H9 (cell line): ENCODE results near the gene SHMT2. TPM values are rescaled to one million over a fixed set of nuclear protein-coding genes. Genes with fewer than 3 reads are reported as not detected.
A peak's percentile ranks its signal among the peaks of the same experiment; 100 is the strongest.

Source experiments
- DNase-seq: peaks from one replicate; pipeline ENCODE4 v3.0.0-alpha.2; 2017
- H2AFZ ChIP-seq: one replicate; pipeline ENCODE4 v1.6.1; 2013; ENCODE audit warnings: mild to moderate bottlenecking, low read length, control low read depth, moderate library complexity
- H2AK5ac ChIP-seq: 2 replicates; pipeline ENCODE4 v1.6.1; 2013; ENCODE audit warnings: low read length, control low read depth, mixed read lengths; ENCODE audit not compliant: insufficient read length
- H2BK120ac ChIP-seq: one replicate; pipeline ENCODE4 v1.6.1; 2013; ENCODE audit warnings: low read depth, mild to moderate bottlenecking, low read length, control low read depth, inconsistent platforms; ENCODE audit not compliant: poor library complexity, severe bottlenecking
- H2BK12ac ChIP-seq: 2 replicates; pipeline ENCODE4 v1.6.1; 2013; ENCODE audit warnings: low read length, control low read depth, mixed read lengths, low read depth; ENCODE audit not compliant: insufficient read length
- H2BK15ac ChIP-seq: 2 replicates; pipeline ENCODE4 v1.6.1; 2013; ENCODE audit warnings: low read depth, low read length, control low read depth
- H2BK20ac ChIP-seq: one replicate; pipeline ENCODE4 v1.6.1; 2013; ENCODE audit warnings: low read depth, mild to moderate bottlenecking, low read length, control low read depth, inconsistent platforms; ENCODE audit not compliant: poor library complexity, severe bottlenecking
- H2BK5ac ChIP-seq: 2 replicates; pipeline ENCODE4 v1.6.1; 2013; ENCODE audit warnings: low read length, control low read depth, mixed read lengths; ENCODE audit not compliant: insufficient read length
- H3K14ac ChIP-seq: 2 replicates; pipeline ENCODE4 v1.6.1; 2013; ENCODE audit warnings: low read length, control low read depth; ENCODE audit not compliant: insufficient read depth
- H3K18ac ChIP-seq: 2 replicates; pipeline ENCODE4 v1.6.1; 2013; ENCODE audit warnings: low read depth, mild to moderate bottlenecking, mixed read lengths, low read length, control low read depth; ENCODE audit not compliant: insufficient read length
- H3K23ac ChIP-seq: 2 replicates; pipeline ENCODE4 v1.6.1; 2013; ENCODE audit warnings: low read length, control low read depth, mixed read lengths, low read depth; ENCODE audit not compliant: insufficient read length
- H3K23me2 ChIP-seq: 2 replicates; pipeline ENCODE4 v1.6.1; 2013; ENCODE audit warnings: low read depth, mild to moderate bottlenecking, mixed read lengths, low read length, control low read depth; ENCODE audit not compliant: insufficient read length, poor library complexity, severe bottlenecking
- H3K27ac ChIP-seq: 2 replicates; pipeline ENCODE4 v1.5.1; 2013; ENCODE audit warnings: low read length, control low read depth, mixed read lengths, low read depth; ENCODE audit not compliant: insufficient read length
- H3K27me3 ChIP-seq: 2 replicates; pipeline ENCODE4 v1.6.1; 2013; ENCODE audit warnings: low read length, control low read depth, inconsistent platforms; ENCODE audit not compliant: insufficient read depth
- H3K4ac ChIP-seq: 2 replicates; pipeline ENCODE4 v1.6.1; 2013; ENCODE audit warnings: low read depth, mild to moderate bottlenecking, control low read depth, inconsistent platforms, low read length, moderate library complexity
- H3K4me1 ChIP-seq: 2 replicates; pipeline ENCODE4 v1.6.1; 2013; ENCODE audit warnings: low read length, control low read depth, inconsistent platforms; ENCODE audit not compliant: insufficient read depth
- H3K4me2 ChIP-seq: 2 replicates; pipeline ENCODE4 v1.6.1; 2013; ENCODE audit warnings: low read length, control low read depth, mixed read lengths; ENCODE audit not compliant: insufficient read length, insufficient read depth
- H3K56ac ChIP-seq: 2 replicates; pipeline ENCODE4 v1.6.1; 2013; ENCODE audit warnings: low read depth, mild to moderate bottlenecking, mixed read lengths, low read length, control low read depth; ENCODE audit not compliant: insufficient read length
- H3K79me1 ChIP-seq: 2 replicates; pipeline ENCODE4 v1.6.1; 2013; ENCODE audit warnings: low read depth, mild to moderate bottlenecking, moderate library complexity, low read length, control low read depth, inconsistent platforms; ENCODE audit not compliant: insufficient read depth, poor library complexity, severe bottlenecking
- H3K79me2 ChIP-seq: 2 replicates; pipeline ENCODE4 v1.6.1; 2013; ENCODE audit warnings: low read length, control low read depth, inconsistent platforms; ENCODE audit not compliant: insufficient read depth
- H3K9ac ChIP-seq: 2 replicates; pipeline ENCODE4 v1.6.1; 2013; ENCODE audit warnings: low read length, control low read depth, mixed read lengths; ENCODE audit not compliant: insufficient read length; ENCODE audit errors: extremely low read depth
- H3K9me3 ChIP-seq: one replicate; pipeline ENCODE4 v1.6.1; 2013; ENCODE audit warnings: low read depth, low read length, inconsistent platforms; ENCODE audit not compliant: control insufficient read depth
- H3T11ph ChIP-seq: one replicate; pipeline ENCODE4 v1.6.1; 2013; ENCODE audit warnings: mild to moderate bottlenecking, low read length, control low read depth, inconsistent platforms
- H4K20me1 ChIP-seq: one replicate; pipeline ENCODE4 v1.6.1; 2013; ENCODE audit not compliant: control insufficient read depth, insufficient read length, insufficient read depth
- H4K5ac ChIP-seq: 2 replicates; pipeline ENCODE4 v1.6.1; 2013; ENCODE audit warnings: low read depth, mild to moderate bottlenecking, mixed read lengths, low read length, control low read depth; ENCODE audit not compliant: insufficient read length
- H4K8ac ChIP-seq: replicated peaks from 2 replicates; pipeline ENCODE4 v1.6.1; 2013; ENCODE audit warnings: low read length, control low read depth, mixed read lengths, low read depth; ENCODE audit not compliant: insufficient read length
- H4K91ac ChIP-seq: 2 replicates; pipeline ENCODE4 v1.6.1; 2013; ENCODE audit warnings: low read depth, mild to moderate bottlenecking, moderate library complexity, mixed read lengths, low read length, control low read depth; ENCODE audit not compliant: insufficient read length
- H3K27ac Mint-ChIP-seq, 3 experiments: 2 replicates in 2 of 3; 3 replicates in 1 of 3; pipeline ENCODE4 v1.8.0; 2020 to 2021; ENCODE audit warnings: mixed read lengths in 3 of 3, mild to moderate bottlenecking in 1 of 3, moderate library complexity in 1 of 3
- H3K27me3 Mint-ChIP-seq: 2 replicates; pipeline ENCODE4 v1.8.0; 2021; ENCODE audit warnings: low read depth, mild to moderate bottlenecking, moderate library complexity, mixed read lengths
- H3K36me3 Mint-ChIP-seq, 3 experiments: 2 replicates in 2 of 3; 3 replicates in 1 of 3; pipeline ENCODE4 v1.8.0; 2020 to 2021; ENCODE audit warnings: low read depth in 3 of 3, mixed read lengths in 3 of 3; ENCODE audit not compliant: insufficient read depth in 1 of 3
- H3K4me1 Mint-ChIP-seq, 2 experiments: 2 replicates each; pipeline ENCODE4 v1.8.0; 2020; ENCODE audit warnings: mixed read lengths in 2 of 2
- H3K4me3 Mint-ChIP-seq, 2 experiments: 2 replicates in 1 of 2; 3 replicates in 1 of 2; pipeline ENCODE4 v1.8.0; 2020 to 2021; ENCODE audit warnings: mild to moderate bottlenecking in 2 of 2, mixed read lengths in 2 of 2, moderate library complexity in 1 of 2
- H3K9me3 Mint-ChIP-seq, 2 experiments: 2 replicates in 1 of 2; 3 replicates in 1 of 2; pipeline ENCODE4 v1.8.0; 2020; ENCODE audit warnings: mild to moderate bottlenecking in 2 of 2, mixed read lengths in 2 of 2, moderate library complexity in 1 of 2
- WGBS: extraction: QIAGEN DNeasy Blood & Tissue Kit; methylation state at CpG from one replicate; pipeline ENCODE4 v1.1.7; 2013; ENCODE audit warnings: missing lambda C conversion rate, low lambda C conversion rate, mixed read lengths; ENCODE audit not compliant: insufficient read length; ENCODE audit errors: extremely low coverage; 5-methylcytosine and 5-hydroxymethylcytosine counted together
- long read RNA-seq: library from polyadenylated mRNA; unstranded; transcript quantifications from one replicate; pipeline ENCODE4 v2.0.0, GENCODE V29; 2020
- total RNA-seq: library from RNA; stranded (reverse); gene quantifications from 2 replicates; pipeline ENCODE4 v1.2.1, GENCODE V29; 2021
- TF ChIP-seq, protein P1 (sequence below): fragments of 200-600 bp; sonication (generic); conservative IDR thresholded peaks from 3 replicates; pipeline ENCODE4 v1.8.0; 2021; ENCODE audit warnings: antibody characterized with exemption, mild to moderate bottlenecking

Gene SHMT2
- 257 and 260 TPM in 2 replicates for total RNA-seq
- long read RNA-seq, transcript SHMT2-226 (11 exons, 2,215 nt): minor isoform, 21 of 1,961 reads
- long read RNA-seq, transcript SHMT2-201 (12 exons, 2,537 nt): major isoform, 1,644 of 1,961 reads
- long read RNA-seq, transcript SHMT2-202 (12 exons, 2,006 nt): minor isoform, 11 of 1,961 reads
- long read RNA-seq, transcript SHMT2-203 (12 exons, 2,121 nt): minor isoform, 19 of 1,961 reads
- long read RNA-seq, partial matches to known transcripts: 86 of 1,961 reads
- long read RNA-seq, other reads (novel, unspliced or antisense): 159 of 1,961 reads

- Histone ChIP-seq H2BK5ac (peak within 1 kb of the TSS; percentile 7), H3K9ac (peak within 1 kb of the TSS; percentile 97), H3K14ac (peak within 1 kb of the TSS; percentile 82), H4K8ac (peak within 1 kb of the TSS; percentile 24), H3K18ac (peak within 1 kb of the TSS; percentile 82), H3K4ac (peak within 1 kb of the TSS; percentile 37; the same call in 1 of the 2 replicates), H3K23ac (no peak within 1 kb of the TSS), H3K4me2 (peak within 1 kb of the TSS; percentile 90), H3K23me2 (peaks cover 30% of the 10 kb centered on the region), H4K91ac (peak within 1 kb of the TSS; percentile 79), H3K79me1 (peaks cover 5% of the 10 kb centered on the region), H2BK120ac (no peak within 1 kb of the TSS), H3K9me3 (no peaks in the 10 kb centered on the region), H2AFZ (no peak within 1 kb of the TSS), H3K27ac (peak within 1 kb of the TSS; percentile 32), H2AK5ac (no peak within 1 kb of the TSS), H2BK20ac (no peak within 1 kb of the TSS), H3K27me3 (peaks cover 10% of the 10 kb centered on the region; the same call in 1 of the 2 replicates), H4K5ac (peak within 1 kb of the TSS; percentile 49), H3K56ac (no peak within 1 kb of the TSS), H3K79me2 (peaks cover 5% of the 10 kb centered on the region; the same call in 1 of the 2 replicates), H3K4me1 (no peaks in the 10 kb centered on the region; the same call in 1 of the 2 replicates), H2BK12ac (no peak within 1 kb of the TSS), H4K20me1 (no peaks in the 10 kb centered on the region), H2BK15ac (no peak within 1 kb of the TSS; the same call in 1 of the 2 replicates), H3T11ph (no peak within 1 kb of the TSS)
- Mint-ChIP-seq H3K4me1 (peaks cover 44 to 55% of the 10 kb centered on the region in 2 experiments), H3K9me3 (no peaks in the 10 kb centered on the region; a peak in 1 of 5 replicates), H3K27me3 (peaks cover 40% of the 10 kb centered on the region), H3K27ac (peak within 1 kb of the TSS; percentile 99), H3K4me3 (peak within 1 kb of the TSS; percentile 98 to 99), H3K36me3 (peaks cover 45 to 51% (median 47%) of the 10 kb centered on the region in 3 experiments)
- no CpG with 5 or more reads among the region's 42 CpGs for WGBS
- peak; percentile 98 for DNase-seq
- TF ChIP-seq, protein P1, sequence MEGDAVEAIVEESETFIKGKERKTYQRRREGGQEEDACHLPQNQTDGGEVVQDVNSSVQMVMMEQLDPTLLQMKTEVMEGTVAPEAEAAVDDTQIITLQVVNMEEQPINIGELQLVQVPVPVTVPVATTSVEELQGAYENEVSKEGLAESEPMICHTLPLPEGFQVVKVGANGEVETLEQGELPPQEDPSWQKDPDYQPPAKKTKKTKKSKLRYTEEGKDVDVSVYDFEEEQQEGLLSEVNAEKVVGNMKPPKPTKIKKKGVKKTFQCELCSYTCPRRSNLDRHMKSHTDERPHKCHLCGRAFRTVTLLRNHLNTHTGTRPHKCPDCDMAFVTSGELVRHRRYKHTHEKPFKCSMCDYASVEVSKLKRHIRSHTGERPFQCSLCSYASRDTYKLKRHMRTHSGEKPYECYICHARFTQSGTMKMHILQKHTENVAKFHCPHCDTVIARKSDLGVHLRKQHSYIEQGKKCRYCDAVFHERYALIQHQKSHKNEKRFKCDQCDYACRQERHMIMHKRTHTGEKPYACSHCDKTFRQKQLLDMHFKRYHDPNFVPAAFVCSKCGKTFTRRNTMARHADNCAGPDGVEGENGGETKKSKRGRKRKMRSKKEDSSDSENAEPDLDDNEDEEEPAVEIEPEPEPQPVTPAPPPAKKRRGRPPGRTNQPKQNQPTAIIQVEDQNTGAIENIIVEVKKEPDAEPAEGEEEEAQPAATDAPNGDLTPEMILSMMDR: no peak
Observed at GRCh38 chr12:57229634-57230380, at the start of gene SHMT2. TSS of gene SHMT2 (plus strand) at chr12:57229711. CDS start at chr12:57229779, 68 bp downstream.
